HL-60 (cell line): ENCODE measurements around the gene LSS.

Experiments used
- POLR2AphosphoS5 ChIP-seq: IDR thresholded peaks from 2 replicates; pipeline ENCODE4 v1.6.1; 2012; ENCODE audit warnings: low read depth
- REST ChIP-seq: IDR thresholded peaks from 2 replicates; pipeline ENCODE4 v1.6.1; 2012; ENCODE audit warnings: low read depth; ENCODE audit not compliant: insufficient replicate concordance
- SPI1 ChIP-seq: IDR thresholded peaks from 2 replicates; pipeline ENCODE4 v1.6.1; 2012; ENCODE audit warnings: low read depth, mild to moderate bottlenecking, borderline replicate concordance
- TF ChIP-seq, protein P1 (sequence below): IDR thresholded peaks from one replicate; pipeline ENCODE4 v1.5.1; 2011; ENCODE audit warnings: low read length, control low read depth, inconsistent platforms; ENCODE audit not compliant: insufficient read depth

DNA sequence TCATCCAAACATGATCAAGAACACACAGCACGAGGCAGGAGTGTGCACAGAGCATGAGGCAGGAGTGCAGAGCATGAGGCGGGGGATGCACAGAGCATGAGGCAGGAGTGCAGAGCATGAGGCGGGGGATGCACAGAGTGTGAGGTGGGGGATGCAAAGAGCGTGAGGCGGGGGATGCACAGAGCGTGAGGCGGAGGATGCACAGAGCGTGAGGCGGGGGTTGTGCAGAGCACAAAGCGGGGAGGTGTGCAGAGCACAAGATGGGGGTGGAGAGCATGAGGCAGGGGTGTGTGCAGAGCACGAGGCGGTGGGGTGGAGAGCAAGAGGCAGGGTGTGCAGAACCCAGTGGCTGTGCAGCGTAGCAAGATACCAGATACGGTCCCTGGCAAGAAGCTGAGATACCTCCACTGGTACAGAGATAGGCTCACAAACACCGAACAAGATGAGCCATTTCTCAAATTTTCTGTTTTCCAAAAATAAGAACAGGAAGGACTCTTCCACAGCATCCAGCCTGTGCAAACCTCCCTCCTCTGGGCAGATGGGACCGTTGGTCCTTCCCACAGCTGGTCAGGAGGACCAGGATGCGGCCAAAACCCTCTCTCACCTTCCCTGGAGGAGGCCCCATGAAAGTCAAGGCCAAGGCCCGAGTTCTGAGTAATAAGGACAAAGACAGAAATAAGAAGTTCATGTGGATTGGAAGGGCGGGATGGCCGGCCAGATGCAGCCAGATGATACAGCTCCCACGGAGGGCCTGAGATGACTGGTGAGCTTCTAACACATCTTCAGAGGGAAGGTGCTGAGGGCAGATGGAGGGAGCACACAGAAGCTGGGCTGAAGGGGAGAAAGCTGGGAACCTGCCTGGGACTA lies 56.3 kb downstream of the LSS start:
- TF ChIP-seq, protein P1, sequence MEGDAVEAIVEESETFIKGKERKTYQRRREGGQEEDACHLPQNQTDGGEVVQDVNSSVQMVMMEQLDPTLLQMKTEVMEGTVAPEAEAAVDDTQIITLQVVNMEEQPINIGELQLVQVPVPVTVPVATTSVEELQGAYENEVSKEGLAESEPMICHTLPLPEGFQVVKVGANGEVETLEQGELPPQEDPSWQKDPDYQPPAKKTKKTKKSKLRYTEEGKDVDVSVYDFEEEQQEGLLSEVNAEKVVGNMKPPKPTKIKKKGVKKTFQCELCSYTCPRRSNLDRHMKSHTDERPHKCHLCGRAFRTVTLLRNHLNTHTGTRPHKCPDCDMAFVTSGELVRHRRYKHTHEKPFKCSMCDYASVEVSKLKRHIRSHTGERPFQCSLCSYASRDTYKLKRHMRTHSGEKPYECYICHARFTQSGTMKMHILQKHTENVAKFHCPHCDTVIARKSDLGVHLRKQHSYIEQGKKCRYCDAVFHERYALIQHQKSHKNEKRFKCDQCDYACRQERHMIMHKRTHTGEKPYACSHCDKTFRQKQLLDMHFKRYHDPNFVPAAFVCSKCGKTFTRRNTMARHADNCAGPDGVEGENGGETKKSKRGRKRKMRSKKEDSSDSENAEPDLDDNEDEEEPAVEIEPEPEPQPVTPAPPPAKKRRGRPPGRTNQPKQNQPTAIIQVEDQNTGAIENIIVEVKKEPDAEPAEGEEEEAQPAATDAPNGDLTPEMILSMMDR = no peak
- TF ChIP-seq POLR2AphosphoS5 = no peak
- TF ChIP-seq REST = no peak
- TF ChIP-seq SPI1 = no peak
